ENCODE data around the gene SRC.

DNA sequence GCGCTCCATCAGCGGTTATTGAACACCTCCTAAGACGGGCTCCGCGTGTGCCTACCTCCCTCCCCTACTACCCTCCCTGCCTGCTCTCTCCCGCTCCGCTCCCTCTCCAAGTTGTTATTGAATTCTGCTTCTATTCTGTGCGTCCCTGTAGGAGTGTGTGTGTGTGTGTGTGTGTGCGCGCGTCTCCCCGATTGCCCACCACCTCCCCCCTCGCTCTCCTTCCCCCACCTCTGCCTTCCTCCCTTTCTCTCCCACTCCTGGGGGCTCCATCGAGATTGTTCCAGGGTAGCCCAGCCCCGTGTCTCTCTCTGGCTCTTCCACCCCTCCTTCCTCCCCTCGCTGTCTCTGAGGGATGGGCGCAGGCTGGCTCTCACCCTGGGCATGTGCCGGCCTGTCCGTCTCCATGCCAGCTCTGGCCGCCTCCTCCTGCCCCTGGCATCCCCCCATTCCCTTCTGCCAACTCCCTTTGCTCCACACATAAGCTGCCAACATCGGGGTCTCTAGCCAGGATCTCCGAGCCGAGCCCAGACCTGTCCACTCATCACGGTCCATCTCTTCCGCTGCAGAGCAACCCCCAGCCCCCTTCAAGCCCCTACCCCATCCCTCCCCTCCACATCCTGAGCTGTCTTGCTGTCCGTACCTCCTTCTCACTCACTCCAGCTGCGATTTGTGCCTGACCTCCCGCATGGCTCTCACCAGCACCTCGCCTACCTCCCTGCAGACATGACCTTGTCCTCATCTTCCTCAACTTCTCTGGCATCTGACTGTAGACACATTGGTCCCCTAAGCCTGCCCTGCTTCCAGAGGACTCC is 68.5 kb downstream of the SRC start:
- TF ChIP-seq SP1 (IDR thresholded peaks at IDR 0.05) (no peak), FOXM1 (IDR thresholded peaks at IDR 0.05; ENCODE audit: borderline replicate concordance) (no peak), NFRKB (IDR thresholded peaks at IDR 0.05) (no peak), BHLHE40 (IDR thresholded peaks at IDR 0.05; ENCODE audit: borderline replicate concordance) (no peak)
